HG03139 (cell line): ENCODE measurements around the gene OBI1.
"Not testable (repeated sequence)": the region's sequence is repeated elsewhere in the genome, so short reads cannot be mapped to it uniquely, and the experiment has no call there.

Experiments
- ATAC-seq: cut with Tn5 transposase; IDR thresholded peaks from one replicate; pipeline ENCODE4 v1.9.1; 2021; ENCODE audit not compliant: unreplicated experiment

Gene OBI1

DNA sequence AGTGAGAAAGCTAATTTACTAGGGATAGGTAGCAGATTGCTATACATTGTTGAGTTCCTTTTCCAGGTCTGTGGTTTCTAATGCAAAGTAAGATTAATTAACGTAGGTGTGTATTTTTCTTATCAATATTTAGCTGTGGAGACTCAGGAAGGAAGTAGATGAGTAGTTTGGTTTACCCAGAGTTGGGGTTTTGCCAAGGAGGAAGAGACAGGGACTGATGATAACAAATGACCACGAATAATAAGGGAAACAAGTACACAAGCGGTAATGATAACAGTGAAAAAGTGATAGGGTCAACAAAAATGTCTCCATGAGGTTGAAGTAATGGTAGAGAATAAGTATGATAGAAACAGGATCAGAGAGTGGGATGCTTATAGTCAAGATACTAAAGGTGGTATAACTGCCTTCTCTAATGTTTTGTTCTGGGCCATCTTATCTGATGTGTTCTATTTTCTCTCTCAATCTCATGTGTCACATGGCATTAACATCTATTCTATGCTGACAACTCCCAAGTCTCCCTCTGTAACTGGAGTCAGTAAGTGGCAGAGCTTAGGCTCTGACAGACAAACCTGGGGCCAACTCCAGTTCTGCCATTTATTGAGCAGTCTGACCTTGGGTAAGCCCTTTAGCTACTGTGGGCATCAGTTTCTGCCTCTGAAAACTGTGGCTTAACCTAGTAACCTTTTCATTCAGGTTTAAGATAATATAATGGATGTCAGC lies 8.8 kb downstream of the OBI1 start:
- no peak for ATAC-seq

DNA sequence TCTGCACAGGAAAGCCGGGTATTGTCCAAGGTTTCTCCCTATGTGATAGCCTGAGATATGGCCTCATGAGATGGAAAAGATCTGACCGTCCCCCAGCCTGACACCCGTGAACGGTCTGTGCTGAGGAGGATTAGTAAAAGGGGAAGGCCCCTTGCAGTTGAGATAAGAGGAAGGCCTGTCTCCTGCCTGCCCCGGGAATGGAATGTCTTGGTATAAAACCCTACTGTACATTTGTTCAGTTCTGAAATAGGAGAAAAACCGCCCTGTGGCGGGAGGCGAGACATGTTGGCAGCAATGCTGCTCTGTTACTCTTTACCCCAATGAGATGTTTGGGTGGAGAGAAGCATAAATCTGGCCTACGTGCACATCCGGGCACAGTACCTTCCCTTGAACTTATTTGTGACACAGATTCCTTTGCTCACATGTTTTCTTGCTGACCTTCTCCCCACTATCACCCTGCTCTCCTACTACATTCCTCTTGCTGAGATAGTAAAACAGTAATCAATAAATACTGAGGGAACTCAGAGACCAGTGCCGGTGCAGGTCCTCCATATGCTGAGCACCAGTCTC lies 11.8 kb downstream of the OBI1 start:
- ATAC-seq: not testable (repeated sequence)

DNA sequence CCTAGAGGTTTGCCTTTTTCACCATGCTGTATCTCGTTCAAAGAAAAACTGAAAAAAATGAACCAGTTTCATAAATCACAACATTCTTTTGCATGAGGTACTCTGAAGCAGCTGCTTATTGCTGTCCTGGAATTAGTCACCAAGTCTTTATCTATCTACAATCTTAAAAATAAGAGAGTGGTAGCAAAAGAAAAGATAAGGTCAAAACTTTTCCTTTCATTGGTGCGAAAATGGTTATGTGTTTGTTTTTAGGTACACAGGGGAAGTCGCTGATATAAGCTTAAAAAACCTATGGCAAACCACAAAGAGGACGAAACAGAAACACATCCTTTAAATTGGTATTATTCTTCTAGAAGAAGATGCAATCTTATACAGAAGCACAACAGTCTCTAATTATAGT lies 20.7 kb downstream of the OBI1 start:
- ATAC-seq: no peak

DNA sequence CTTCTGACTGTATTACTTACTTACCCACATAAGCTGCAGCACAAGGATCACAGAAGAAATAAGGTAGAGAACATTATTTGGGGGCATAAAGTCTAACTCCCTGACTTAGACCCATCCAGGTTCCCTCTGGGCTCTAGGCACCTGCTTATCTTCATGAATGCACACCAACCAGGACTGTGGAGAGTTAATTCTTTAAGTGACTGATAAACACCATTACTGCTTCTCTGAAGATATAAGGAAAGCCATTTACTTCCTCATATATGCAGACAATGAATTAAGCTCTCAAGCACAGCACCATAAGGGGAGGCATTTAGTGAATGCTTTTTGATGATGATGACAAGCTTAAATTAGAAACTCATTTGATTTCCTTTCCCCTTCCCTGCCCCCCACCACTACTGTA lies 22.5 kb downstream of the OBI1 start:
- ATAC-seq: no peak

DNA sequence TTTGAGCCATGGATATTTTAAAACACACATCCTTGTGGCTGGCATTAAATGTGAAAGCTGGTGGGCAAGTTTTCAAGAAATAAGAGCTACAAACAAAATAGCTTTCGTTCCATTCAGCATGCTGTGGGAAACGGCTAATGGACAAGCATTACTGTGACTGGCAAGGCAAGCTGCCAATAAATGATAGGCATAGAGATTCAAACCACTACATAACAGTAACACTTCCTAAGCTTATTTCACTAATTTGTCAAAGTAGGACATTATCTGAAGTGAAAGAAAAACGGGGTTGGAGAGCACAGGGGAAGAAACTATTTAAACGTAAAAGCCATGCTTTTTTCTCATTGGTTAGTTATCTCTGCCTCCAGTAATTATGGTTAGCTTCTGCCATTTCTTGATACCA lies 26.0 kb downstream of the OBI1 start:
- no peak for ATAC-seq

DNA sequence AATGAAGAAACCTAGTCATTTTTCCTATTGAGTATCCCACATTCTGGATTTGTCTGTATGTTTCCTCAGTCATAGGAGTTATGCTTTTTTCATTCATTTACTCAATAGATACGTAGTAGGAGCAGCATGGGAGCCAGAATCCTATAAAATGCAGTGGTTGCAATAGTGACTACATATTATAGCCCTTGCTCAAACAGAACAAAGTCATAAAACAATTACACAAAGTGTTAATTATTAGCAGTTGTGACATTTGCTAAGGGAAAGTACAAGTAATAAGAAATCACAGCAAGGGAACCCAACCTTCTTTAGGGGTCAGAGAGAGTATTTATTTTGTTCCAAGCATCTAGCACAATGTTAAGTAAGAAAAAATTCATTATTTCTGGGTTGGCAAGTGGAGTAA lies 27.9 kb downstream of the OBI1 start:
- no peak for ATAC-seq

DNA sequence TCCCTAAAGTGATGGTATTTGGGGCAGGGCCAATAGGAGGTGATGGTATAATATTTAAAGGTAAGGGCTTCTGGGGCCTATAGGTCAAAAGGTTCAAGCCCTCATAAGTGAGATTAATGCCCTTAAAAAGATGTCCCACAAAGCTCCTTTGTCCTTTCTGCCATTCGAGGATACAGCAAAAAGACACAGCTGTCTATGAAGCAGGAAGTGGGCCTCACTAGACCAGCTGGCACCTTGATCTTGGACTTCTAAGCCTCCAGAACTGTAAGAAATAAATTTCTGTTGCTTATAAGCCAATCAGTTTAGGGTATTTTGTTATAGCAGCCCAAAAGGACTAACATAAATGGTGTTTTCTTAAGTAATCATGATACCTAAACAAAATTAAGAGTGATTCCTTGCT lies 28.4 kb downstream of the OBI1 start:
- ATAC-seq: no peak

DNA sequence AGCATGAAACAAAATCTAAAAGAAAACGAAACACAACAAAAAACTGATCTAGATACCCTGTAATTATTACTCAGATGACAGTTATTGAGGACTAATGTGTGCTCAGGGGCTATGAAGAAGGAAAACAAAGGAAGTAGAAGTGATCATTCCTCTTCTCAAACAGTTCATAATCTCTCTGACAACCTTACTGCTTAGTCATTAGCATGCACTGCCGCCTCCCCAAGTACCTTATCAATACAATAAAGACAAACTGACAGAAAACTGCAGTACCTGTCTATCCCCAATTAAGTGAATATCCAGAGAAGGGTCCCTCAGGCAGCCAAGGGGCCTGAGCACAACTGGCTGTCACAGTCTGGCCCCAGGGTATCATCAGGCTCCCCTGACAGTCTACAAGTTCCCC lies 33.6 kb downstream of the OBI1 start:
- ATAC-seq: no peak

DNA sequence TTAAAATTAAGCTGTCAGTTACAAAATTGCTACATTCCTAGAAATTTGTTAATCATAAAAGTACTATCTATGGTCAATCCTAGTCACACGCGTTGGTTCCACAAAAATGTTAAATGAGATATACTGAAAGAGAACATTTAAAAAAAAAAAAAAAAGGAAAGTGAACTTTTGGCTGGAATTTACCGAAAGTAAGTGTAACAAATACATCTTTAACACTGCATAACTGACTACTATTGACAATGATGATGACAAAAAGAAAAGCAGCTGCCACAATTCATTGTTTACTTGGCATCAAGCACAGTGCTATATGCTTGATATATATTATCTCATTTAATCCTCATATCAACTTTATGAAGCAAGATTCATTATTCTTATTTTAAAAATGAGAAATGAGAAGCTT lies 35.8 kb downstream of the OBI1 start:
- ATAC-seq: no peak

DNA sequence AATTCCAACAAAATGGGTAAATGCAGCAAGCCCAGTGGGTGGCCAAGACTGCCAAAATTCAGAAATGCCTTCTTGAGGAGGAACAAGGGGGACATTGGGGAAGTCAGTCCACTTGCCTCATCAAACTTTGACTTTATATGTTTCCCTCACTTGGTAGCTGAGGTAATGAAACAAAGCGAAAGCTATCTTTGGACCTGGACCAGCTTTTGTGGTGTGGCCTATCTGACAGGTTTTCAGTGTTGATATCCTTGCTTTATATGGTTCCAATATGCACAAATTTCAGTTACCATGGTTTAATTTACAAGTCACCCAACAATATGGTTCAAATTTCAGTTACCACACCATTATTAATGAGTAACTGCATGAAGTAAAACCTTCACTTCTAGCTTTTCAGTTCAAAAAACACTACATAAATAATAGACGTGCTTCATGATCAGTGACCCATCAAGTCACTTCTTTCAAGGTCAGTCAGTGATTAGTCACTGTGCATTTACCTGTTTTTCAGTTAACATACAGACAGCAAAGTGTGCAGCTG lies 38.0 kb downstream of the OBI1 start:
- no peak for ATAC-seq

DNA sequence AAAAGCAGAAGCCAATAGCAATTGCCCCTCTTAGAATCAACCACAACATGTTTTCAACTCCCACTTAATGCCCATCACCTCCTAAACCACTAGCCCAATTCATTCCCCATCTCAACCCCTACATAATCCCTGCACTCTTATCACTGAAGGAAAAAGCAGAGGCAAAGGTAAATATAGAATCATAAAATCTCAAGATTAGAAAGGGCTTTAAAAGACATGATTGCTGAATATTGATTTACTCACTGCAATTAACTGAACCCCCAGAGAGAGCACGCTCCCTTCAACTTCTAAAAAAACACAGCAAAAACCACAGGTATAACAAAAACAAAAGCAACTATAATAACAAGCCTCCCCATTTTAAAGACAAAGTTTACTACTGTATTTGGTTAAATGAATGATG lies 40.5 kb downstream of the OBI1 start:
- no peak for ATAC-seq

DNA sequence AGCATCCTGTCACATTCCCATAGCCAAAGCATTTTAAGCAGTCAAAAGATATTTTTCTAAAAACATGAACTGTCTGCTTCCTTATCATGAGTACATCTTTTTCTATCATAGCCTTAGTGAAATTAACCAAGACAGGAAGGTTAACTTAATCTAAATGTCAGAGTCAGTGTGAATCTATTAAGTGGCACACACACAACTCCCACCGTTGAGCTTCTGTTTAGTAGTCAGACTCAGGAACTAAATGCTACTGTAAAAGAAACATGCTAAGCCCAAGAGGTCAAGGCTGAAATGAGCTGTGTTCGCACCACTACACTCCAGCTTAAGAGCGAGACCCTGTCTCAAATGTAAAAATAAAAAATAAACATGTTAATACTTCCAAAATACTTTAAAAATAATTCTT lies 47.9 kb downstream of the OBI1 start:
- no peak for ATAC-seq

DNA sequence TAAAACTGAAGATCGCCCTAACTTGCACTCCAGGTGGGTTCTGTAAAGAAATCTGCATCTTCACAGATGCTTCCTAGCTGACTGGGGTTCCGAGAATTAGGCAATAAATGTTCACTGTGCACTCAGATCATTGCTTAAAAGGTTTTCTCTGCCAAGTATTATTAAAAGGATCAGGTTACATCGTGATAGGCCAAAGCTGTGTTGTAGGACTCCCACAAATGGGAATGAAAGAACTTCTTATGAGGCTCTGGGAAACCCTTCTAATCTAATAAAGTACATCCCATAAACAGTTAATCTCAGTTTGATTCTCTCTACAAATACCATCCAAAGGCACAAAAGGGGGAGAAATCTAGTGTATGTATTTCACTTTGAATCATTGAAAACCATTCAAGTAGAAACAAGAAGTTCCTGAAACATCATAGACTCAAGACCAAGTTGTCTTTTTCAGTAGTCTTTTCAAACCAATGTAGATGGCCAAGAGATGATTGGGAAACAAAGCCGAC lies 48.5 kb downstream of the OBI1 start:
- no peak for ATAC-seq

DNA sequence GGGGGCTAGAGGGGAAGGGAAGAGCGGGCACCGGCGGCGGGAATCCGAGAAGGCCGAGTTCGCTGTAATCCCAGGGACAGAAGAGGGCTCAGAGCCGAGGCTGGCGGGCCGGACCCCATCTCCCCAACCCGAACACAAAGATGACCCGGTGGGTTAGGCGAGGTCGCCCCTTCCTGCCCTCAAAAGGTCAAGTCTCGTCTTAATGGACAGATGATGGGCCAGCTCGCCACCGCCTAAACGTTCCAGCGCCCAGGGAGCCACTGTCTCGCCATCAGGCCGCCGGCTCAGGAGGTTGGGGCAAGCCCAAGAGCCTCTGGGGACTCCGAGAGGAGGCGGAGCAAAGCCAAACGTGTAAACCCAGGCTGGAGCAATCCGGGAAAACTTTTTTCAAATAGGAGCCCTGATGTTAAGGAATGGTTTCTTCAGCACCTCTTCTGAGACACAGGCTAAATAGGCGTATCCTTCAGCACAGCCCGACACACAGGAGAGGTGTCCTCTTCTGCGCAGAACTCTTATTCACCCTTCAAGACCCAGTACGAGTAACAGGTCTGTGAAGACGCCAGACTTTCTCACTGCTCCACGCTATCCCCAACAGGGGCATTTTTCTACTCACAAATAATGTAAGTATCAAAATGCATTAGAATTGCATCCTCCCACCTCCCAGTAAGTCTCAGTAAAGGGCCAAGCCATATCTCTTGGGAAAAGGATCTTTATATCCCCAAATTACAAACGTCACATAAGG lies 49.3 kb downstream of the OBI1 start:
- no peak for ATAC-seq

DNA sequence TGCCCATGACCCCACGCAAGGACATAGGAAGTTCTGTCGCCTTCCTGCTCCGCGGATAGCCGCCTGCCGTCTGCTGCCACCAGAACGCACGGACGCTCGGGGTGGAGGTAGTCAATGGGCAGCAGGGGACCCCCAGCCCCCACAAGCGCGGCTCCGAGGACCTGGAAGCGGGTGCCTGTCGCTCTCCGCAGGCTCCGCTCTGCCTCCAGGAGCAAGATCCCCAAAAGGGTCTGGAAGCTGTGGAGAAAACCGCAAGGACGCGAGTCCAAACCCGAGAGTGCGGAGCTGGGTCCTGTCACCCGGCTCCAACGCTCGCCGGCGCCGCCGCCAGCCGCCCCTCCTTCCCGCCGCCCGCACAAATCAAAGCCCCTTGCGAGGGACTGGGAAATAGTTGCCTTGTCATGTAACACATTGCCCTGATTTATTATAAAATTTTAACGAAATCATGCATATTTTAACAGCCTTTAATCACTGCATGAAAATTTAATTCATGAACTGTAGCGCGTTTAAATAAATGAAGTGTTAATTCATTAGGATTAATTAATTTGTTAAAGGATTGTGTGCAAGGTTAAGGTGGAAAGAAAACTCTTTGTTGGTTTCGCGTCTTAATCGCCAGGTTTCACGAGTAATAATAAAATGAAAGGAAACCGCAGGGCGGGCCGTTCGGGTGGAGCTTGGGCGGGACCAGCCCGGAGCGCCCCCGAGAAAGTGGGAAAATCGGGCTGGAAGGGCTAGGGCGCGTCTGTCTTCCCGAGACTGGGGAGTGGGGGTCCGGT lies 50.1 kb downstream of the OBI1 start:
- no peak for ATAC-seq

DNA sequence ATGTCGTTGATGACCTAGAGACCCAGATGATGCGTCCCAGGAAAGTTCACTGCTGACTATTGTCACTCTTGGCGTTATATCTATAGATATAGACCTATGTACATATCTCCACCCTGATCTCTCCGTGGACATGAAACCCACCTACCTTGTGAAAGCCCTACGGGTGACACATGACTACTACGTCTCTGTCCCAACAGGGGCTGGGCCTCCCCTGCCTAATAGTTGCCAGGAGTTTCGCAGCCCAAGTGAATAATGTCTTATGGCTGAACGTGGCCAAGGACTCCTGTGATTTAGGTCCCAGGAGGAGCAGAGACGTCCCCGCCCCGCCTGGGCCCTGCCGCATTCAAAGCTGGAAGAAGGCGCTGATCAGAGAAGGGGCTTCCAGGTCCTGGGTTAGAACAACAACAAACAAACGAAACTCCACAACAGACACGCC lies 50.7 kb downstream of the OBI1 start:
- no peak for ATAC-seq

DNA sequence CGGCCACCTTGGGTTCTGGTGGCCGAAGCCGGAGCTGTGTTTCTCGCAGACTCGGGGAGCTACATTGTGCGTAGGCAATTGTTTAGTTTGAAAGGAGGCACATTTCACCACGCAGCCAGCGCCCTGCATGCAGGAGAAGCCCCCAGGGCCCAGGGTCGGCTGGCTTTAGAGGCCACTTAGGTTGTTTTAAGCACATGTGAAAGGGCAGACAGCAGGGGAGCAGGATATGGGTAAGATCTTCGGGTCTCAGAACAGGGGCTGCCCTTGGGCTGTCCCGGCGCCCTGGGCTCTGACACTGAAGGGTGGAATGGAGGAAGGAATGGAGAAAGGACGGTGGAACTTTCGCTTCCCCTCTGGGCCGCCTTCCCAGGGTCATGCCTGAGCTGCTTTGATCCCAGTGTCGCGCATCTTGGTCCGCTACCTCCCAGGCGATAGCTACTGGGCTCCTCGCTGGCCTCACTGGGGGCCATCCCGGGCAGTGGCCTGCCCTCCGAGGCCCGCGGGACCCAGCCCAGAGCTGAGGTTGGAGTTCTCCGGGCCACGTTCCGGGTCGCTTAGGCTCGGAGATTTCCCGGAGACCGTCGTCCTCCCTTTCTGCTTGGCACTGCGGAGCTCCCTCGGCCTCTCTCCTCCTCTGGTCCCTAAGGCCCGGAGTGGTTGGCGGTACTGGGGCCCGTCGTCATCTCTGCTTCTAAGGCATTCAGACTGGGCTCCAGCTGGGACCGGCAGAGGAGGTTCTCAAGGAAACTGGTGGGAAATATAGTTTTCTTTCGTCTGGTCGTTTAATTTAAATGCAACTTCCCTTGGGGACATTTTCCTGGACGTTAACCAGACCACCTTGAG lies 51.3 kb downstream of the OBI1 start:
- ATAC-seq: no peak

DNA sequence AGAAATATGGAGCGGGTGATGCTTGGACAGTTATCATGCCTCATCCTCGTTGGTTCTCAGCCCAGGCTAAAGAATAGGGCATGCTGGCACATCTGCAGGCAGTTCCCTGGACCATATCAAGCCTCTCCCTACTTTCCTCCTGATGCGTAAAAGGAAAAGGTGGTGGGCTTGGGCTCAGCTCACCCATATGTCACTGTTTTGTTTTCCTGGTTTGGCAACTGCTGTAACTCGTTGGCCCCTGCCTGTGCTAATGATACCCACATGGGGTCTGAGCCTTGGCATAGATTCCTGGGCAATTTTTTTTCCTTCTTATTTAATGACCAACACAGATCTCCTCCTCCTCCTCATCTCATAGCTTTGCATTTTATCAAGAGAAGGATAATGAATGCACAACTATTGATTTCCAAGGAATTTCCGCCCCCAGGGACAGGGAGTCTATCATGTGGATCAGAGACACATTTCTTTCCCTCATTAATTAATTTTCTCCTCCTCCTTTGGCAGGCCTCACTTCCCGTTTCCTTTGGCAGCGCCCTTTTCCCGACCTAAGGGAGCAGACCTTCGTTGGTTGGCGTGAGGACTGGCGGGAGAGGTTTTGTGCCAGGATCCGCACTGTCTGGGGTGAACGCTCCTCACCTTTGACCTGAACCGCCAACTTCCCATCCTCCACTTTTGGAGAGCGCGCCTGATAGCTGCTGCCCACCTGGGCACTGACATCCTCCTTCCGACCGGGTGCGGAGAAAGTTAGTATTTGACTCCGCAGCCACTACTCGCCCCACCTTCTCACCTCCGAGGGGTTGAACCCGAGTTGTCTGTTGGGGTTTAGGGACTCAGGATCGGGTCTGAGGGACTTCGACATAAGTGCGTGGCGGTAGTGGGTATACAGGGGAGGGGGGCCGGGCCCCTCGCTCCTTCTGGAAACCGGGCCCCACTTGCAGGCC lies 52.2 kb downstream of the OBI1 start:
- no peak for ATAC-seq
